HepG2 (cell line): Measurements from ENCODE around the gene MBTPS1. TPM values are rescaled to one million over a fixed set of nuclear protein-coding genes. Genes with fewer than 3 reads are reported as not detected.

Source experiments
- ATAC-seq: fragments of 200-7000 bp; cut with Tn5 transposase; 3 replicates; pipeline ENCODE4 v1.9.1; 2020; ENCODE audit warnings: mild to moderate bottlenecking, moderate library complexity
- BruUV-seq: library from RNA; stranded (reverse); fragments of 400-500 nt; replicated peaks from 2 replicates; lab custom pipeline; 2021; lab: Mats Ljungman, UMichigan
- CTCF ChIA-PET: fragments of 300-600 bp; formaldehyde crosslinking; extraction: SDS; loops from one replicate; lab custom pipeline; 2021; ENCODE audit warnings: low total read pairs, inconsistent platforms, low intra/inter-chr PET ratio; lab: Yijun Ruan, JAX
- POLR2A ChIA-PET: fragments of 350-600 bp; sonication (Branson Sonifier 250); formaldehyde crosslinking; loops from one replicate; lab custom pipeline; 2020; ENCODE audit warnings: antibody characterized with exemption, inconsistent platforms; lab: Yijun Ruan, JAX
- DNase-seq: peaks from one replicate; pipeline ENCODE4 v3.0.0-alpha.2; 2015; ENCODE audit warnings: low spot score
- FAIRE-seq: peaks from 3 replicates; lab custom pipeline; 2011; peaks lifted over from hg19 to GRCh38; lab: Jason Lieb, UNC
- H2AFZ ChIP-seq: one replicate; pipeline ENCODE4 v1.6.1; 2011; ENCODE audit warnings: low read length, inconsistent platforms
- H3K27ac ChIP-seq: fragments of 300-600 bp; 3 replicates; pipeline ENCODE4 v1.8.0; 2011; ENCODE audit warnings: mixed run types, mild to moderate bottlenecking, mixed read lengths, low read length, inconsistent platforms; ENCODE audit not compliant: insufficient read depth; ENCODE audit errors: extremely low read length
- H3K27me3 ChIP-seq, 2 experiments: fragments of 200-600 bp in 1 of 2; 2 replicates in 1 of 2; 3 replicates in 1 of 2; pipeline versions ENCODE4 v1.6.0 to v1.8.0; 2011; ENCODE audit warnings: low read length in 2 of 2, mild to moderate bottlenecking in 2 of 2, moderate library complexity in 2 of 2, inconsistent platforms in 1 of 2; ENCODE audit not compliant: insufficient read depth in 2 of 2, control insufficient read depth in 1 of 2
- H3K36me3 ChIP-seq, 2 experiments: fragments of 200-600 bp in 1 of 2; replicated peaks in 1 of 2; 2 replicates in 1 of 2; 3 replicates in 1 of 2; pipeline versions ENCODE4 v1.5.1 to v1.8.0; 2011; ENCODE audit warnings: low read length in 2 of 2, inconsistent platforms in 1 of 2; ENCODE audit not compliant: insufficient read depth in 2 of 2, control insufficient read depth in 1 of 2
- H3K4me1 ChIP-seq: 2 replicates; pipeline ENCODE4 v1.5.1; 2012; ENCODE audit warnings: low read length, inconsistent platforms; ENCODE audit not compliant: insufficient read depth
- H3K4me2 ChIP-seq: 2 replicates; pipeline ENCODE4 v1.6.0; 2011; ENCODE audit warnings: low read depth, low read length, inconsistent platforms
- H3K4me3 ChIP-seq, 3 experiments: fragments of 200-600 bp in 1 of 3; sonication (generic), shearing (Covaris generic) in 1 of 3; replicated peaks in 1 of 3; 2 replicates each; pipeline ENCODE4 v1.5.1; 2011 to 2016; ENCODE audit warnings: low read length in 3 of 3, inconsistent platforms in 2 of 3, low read depth in 2 of 3, mild to moderate bottlenecking in 2 of 3, control low read depth in 1 of 3, mixed read lengths in 1 of 3; ENCODE audit not compliant: insufficient read depth in 1 of 3
- H3K79me2 ChIP-seq: one replicate; pipeline ENCODE4 v1.6.1; 2011; ENCODE audit warnings: low read length, inconsistent platforms; ENCODE audit not compliant: insufficient read depth
- H3K9ac ChIP-seq: 2 replicates; pipeline ENCODE4 v1.6.0; 2011; ENCODE audit warnings: mild to moderate bottlenecking, low read depth, low read length, inconsistent platforms; ENCODE audit not compliant: insufficient read depth
- H3K9me3 ChIP-seq: 2 replicates; pipeline ENCODE4 v1.5.1; 2012; ENCODE audit warnings: mild to moderate bottlenecking, low read length
- H4K20me1 ChIP-seq: 2 replicates; pipeline ENCODE4 v1.6.0; 2011; ENCODE audit warnings: inconsistent platforms, mild to moderate bottlenecking, low read length, moderate library complexity; ENCODE audit not compliant: insufficient read depth
- CHD4 ChIP-seq: fragments of 200-600 bp; sonication (generic); IDR thresholded peaks from 2 replicates; pipeline ENCODE4 v1.7.0; 2017; ENCODE audit warnings: mild to moderate bottlenecking, low read length, borderline replicate concordance
- ELK4 ChIP-seq: sonication (generic); formaldehyde crosslinking; IDR thresholded peaks from 2 replicates; pipeline ENCODE4 v1.9.0; 2021; ENCODE audit warnings: missing genetic modification reagents, borderline replicate concordance
- ESRRA ChIP-seq: sonication (generic); formaldehyde crosslinking; IDR thresholded peaks from 2 replicates; pipeline ENCODE4 v1.5.1; 2020; ENCODE audit warnings: mild to moderate bottlenecking, low read depth, missing genetic modification reagents
- EZH2 ChIP-seq: conservative IDR thresholded peaks from 2 replicates; pipeline ENCODE4 v1.6.1; 2012; ENCODE audit warnings: mild to moderate bottlenecking, low read depth, low read length, moderate library complexity
- GATAD2A ChIP-seq: IDR thresholded peaks from 2 replicates; pipeline ENCODE4 v1.6.1; 2016
- GTF3A ChIP-seq: sonication (generic); formaldehyde crosslinking; conservative IDR thresholded peaks from 2 replicates; pipeline ENCODE4 v1.4.0; 2020; ENCODE audit warnings: mild to moderate bottlenecking, missing genetic modification reagents
- NAIF1 ChIP-seq: sonication (generic); formaldehyde crosslinking; IDR thresholded peaks from 2 replicates; pipeline ENCODE4 v1.5.0; 2020; ENCODE audit warnings: mild to moderate bottlenecking, missing genetic modification reagents, borderline replicate concordance
- PRPF4 ChIP-seq: fragments of 200-400 bp; formaldehyde crosslinking; IDR thresholded peaks from 2 replicates; pipeline ENCODE4 v1.6.1; 2016; ENCODE audit warnings: low read length, low read depth; ENCODE audit not compliant: poor library complexity, severe bottlenecking
- SCMH1 ChIP-seq: sonication (generic); formaldehyde crosslinking; IDR thresholded peaks from 2 replicates; pipeline ENCODE4 v1.9.0; 2021; ENCODE audit warnings: missing genetic modification reagents, mild to moderate bottlenecking, borderline replicate concordance
- SMC3 ChIP-seq: IDR thresholded peaks from 2 replicates; pipeline ENCODE4 v1.6.1; 2011; ENCODE audit warnings: low read length, improper control_type of control experiment
- TFDP2 ChIP-seq: sonication (generic); formaldehyde crosslinking; IDR thresholded peaks from 2 replicates; pipeline ENCODE4 v1.4.0; 2020; ENCODE audit warnings: missing genetic modification reagents
- ZNF333 ChIP-seq: sonication (generic); formaldehyde crosslinking; IDR thresholded peaks from 2 replicates; pipeline ENCODE4 v1.4.0; 2020; ENCODE audit warnings: mild to moderate bottlenecking, missing genetic modification reagents, borderline replicate concordance
- WGBS: methylation state at CpG from one replicate; pipeline ENCODE4 v1.1.6; 2017; ENCODE audit warnings: low lambda C conversion rate; 5-methylcytosine and 5-hydroxymethylcytosine counted together
- in situ Hi-C: cut with HindIII; loops from 2 replicates; pipeline ENCODE4 v1.10.0; 2017; ENCODE audit warnings: low pct_unique_long_range_greater_than_20kb; ENCODE audit not compliant: extremely low pct_ligation_motif_present
- intact Hi-C: fragments of 100-400 bp; cut with micrococcal nuclease; formaldehyde crosslinking; loops from one replicate; pipeline ENCODE4 v1.10.0; 2022; ENCODE audit not compliant: unreplicated experiment
- polyA plus RNA-seq, 8 experiments: library from polyadenylated mRNA; depleted of rRNA in 3 of 8; stranded (reverse) in 7 of 8; unstranded in 1 of 8; fragments of >200 nt; fragmentation: Illumina TruSeq in 4 of 8; extraction: Trizol in 4 of 8; gene quantifications; 2 replicates each; pipeline versions ENCODE4 v1.2.1 to v1.2.3, GENCODE V29; 2011 to 2016; ENCODE audit warnings: low read depth in 4 of 8, missing spikeins in 1 of 8, mixed read lengths in 1 of 8; ENCODE audit not compliant: insufficient read depth in 1 of 8
- total RNA-seq, 5 experiments: library from RNA; depleted of rRNA; stranded (reverse); fragments of >200 nt; fragmentation: Illumina TruSeq; extraction: Trizol; gene quantifications; 2 replicates each; pipeline ENCODE4 v1.2.3, GENCODE V29; 2016; ENCODE audit warnings: low read depth in 1 of 5

MBTPS1 gene
- total and polyA plus RNA-seq, 2 of the 13 experiments (the other 11 are each of a cell fraction or from before 2014, with no cell fraction given), result 56.7 to 91.3 TPM

- intact Hi-C loops, result no loop called here
Observed at GRCh38 chr16:84165746-84166145, 49.0 kb upstream of the MBTPS1 start.

GRCh38 chr16:84161801-84162200, 45.1 kb upstream of the MBTPS1 start:
- ATAC-seq, result peak; percentile 33; the same call in 1 of the 3 replicates
- no peaks in the 10 kb centered on the region for H3K9me3 ChIP-seq
- intact Hi-C loops, result no loop called here
- POLR2A ChIA-PET, result no interaction called here
- no peaks in the 10 kb centered on the region for H3K79me2 ChIP-seq
- no TSS peak for BruUV-seq
- no peaks in the 10 kb centered on the region for H3K36me3 ChIP-seq
- H3K27me3 ChIP-seq, result peaks cover 4 to 75% of the 10 kb centered on the region in 2 experiments
- CTCF ChIA-PET, result no interaction called here
- 7% methylated on average over 3 of the region's 3 CpGs for WGBS
- no peak overlapping the region for H2AFZ ChIP-seq
- H3K9ac ChIP-seq, result no peak overlapping the region
- H3K27ac ChIP-seq, result no peak overlapping the region
- H3K4me2 ChIP-seq, result no peak overlapping the region
- H4K20me1 ChIP-seq, result no peaks in the 10 kb centered on the region
- H3K4me1 ChIP-seq, result no peaks in the 10 kb centered on the region
- no peak overlapping the region for H3K4me3 ChIP-seq
- FAIRE-seq, result no peak
- TF ChIP-seq SMC3 (no peak), GTF3A (no peak), TFDP2 (no peak), NAIF1 (no peak), EZH2 (0 out of 2 replicates have a peak, but pooled peaks have one; percentile 25), GATAD2A (CRISPR knock-in tag) (no peak), ZNF333 (CRISPR knock-in tag) (no peak)
- TF ChIP-seq, all 625 proteins: peak for 1
- DNase-seq, result no peak
- in situ Hi-C loops, result no loop called here

More at GRCh38 chr16:84165746-84166145, 49.0 kb upstream of the MBTPS1 start:
- TF ChIP-seq ESRRA (no peak), SCMH1 (CRISPR knock-in tag) (no peak), ELK4 (CRISPR knock-in tag) (no peak), CHD4 (no peak), PRPF4 (no peak)
- no peaks in the 10 kb centered on the region for H3K36me3 ChIP-seq
- H3K4me2 ChIP-seq, result no peak overlapping the region
- H3K9me3 ChIP-seq, result no peaks in the 10 kb centered on the region
- H4K20me1 ChIP-seq, result no peaks in the 10 kb centered on the region
- no peak overlapping the region for H3K27ac ChIP-seq
- ChIA-PET CTCF (no interaction called here), POLR2A (no interaction called here)
- peaks cover 8 to 53% of the 10 kb centered on the region in 2 experiments for H3K27me3 ChIP-seq
- in situ Hi-C loops, result no loop called here
- ATAC-seq (no peak), DNase-seq (no peak), FAIRE-seq (no peak)
- no TSS peak for BruUV-seq
- 69% methylated on average over 7 of the region's 7 CpGs for WGBS
- no peaks in the 10 kb centered on the region for H3K79me2 ChIP-seq
- H3K4me1 ChIP-seq, result no peaks in the 10 kb centered on the region
- no peak overlapping the region for H2AFZ ChIP-seq
- no peak overlapping the region for H3K4me3 ChIP-seq
- H3K9ac ChIP-seq, result no peak overlapping the region
